Upper lobe of left lung (tissue), 4 donors: Measurements from ENCODE around the gene PRKAR2B.
A peak's percentile ranks its signal among the peaks of the same experiment; 100 is the strongest.

ENCODE experiments used
- CTCF ChIP-seq, 6 experiments: fragments of 450-650 bp in 4 of 6; fragments of 200-600 bp in 2 of 6; sonication (generic) in 2 of 6; IDR thresholded peaks; one replicate each; pipeline ENCODE4 v1.5.1; 2016 to 2019; ENCODE audit warnings: antibody characterized with exemption in 6 of 6
- EP300 ChIP-seq, 4 donors: sonication (generic); formaldehyde crosslinking; IDR thresholded peaks; one replicate each; pipeline ENCODE4 v1.5.1; 2017; ENCODE audit warnings: antibody characterized with exemption in 4 of 4, control low read depth in 2 of 4
- POLR2A ChIP-seq, 4 donors: fragments of 450-650 bp; IDR thresholded peaks; one replicate each; pipeline ENCODE4 v1.5.1; 2016 to 2017; ENCODE audit warnings: antibody characterized with exemption in 4 of 4, mild to moderate bottlenecking in 2 of 4

GRCh38 chr7:107167483-107168232 is 123.2 kb downstream of the PRKAR2B start:
- peak in 5 of 6 experiments; percentile 41 to 70 (median 62) for TF ChIP-seq CTCF (IDR thresholded peaks at IDR 0.05)
- peak in 1 of 4 donors; percentile 2 for TF ChIP-seq EP300 (IDR thresholded peaks at IDR 0.05)
- TF ChIP-seq POLR2A (IDR thresholded peaks at IDR 0.05) = no peak
